Thyroid gland (tissue), 4 donors: ENCODE results near the gene CALHM2.

Source experiments
- CTCF ChIP-seq, 6 experiments: fragments of 200-600 bp in 3 of 6; fragments of 450-650 bp in 3 of 6; sonication (generic) in 3 of 6; IDR thresholded peaks; one replicate each; pipeline ENCODE4 v1.5.1; 2016 to 2019; ENCODE audit warnings: antibody characterized with exemption in 6 of 6, mild to moderate bottlenecking in 2 of 6, inconsistent platforms in 1 of 6, moderate library complexity in 1 of 6
- POLR2A ChIP-seq, 2 donors: fragments of 450-650 bp; IDR thresholded peaks; one replicate each; pipeline ENCODE4 v1.6.1; 2017; ENCODE audit warnings: antibody characterized with exemption in 2 of 2, mild to moderate bottlenecking in 2 of 2, moderate library complexity in 1 of 2

DNA sequence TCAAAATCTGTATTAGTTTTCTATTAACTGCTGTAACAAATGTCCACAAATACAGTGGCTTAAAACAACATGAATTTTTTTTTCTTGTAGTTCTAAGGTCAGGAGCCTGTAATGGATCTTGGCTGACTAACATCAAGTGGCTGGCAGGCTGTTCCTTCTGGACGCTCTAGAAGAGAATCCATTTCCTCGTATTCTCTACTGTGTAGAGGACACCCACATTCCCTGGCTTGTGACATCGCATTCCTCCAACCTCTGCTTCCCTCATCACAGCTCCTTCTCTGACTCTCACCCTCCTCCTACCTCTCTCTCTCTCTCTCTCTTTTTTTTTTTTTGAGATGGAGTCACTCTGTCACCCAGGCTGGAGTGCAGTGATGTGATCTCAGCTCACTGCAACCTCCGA is 11.3 kb upstream of the CALHM2 start:
- TF ChIP-seq CTCF (IDR thresholded peaks at IDR 0.05) (no peak), POLR2A (IDR thresholded peaks at IDR 0.05) (no peak)
